Cardiac muscle cell (in vitro differentiated cells and primary cell): ENCODE measurements around the gene TNNI3K. TPM values are rescaled to one million over a fixed set of nuclear protein-coding genes. Genes with fewer than 3 reads are reported as not detected.

Source experiments
- DNase-seq, 2 donors: peaks; one replicate each; pipeline versions ENCODE4 v3.0.0 to v3.0.0-alpha.2; 2010 to 2017; ENCODE audit warnings: low read depth in 1 of 2, low spot score in 1 of 2
- H3K27ac ChIP-seq: fragments of 200-600 bp; sonication (generic); 2 replicates; pipeline ENCODE4 v1.5.1; 2016
- H3K27me3 ChIP-seq: fragments of 200-600 bp; sonication (generic); 2 replicates; pipeline ENCODE4 v1.6.0; 2016; ENCODE audit warnings: control low read depth
- H3K36me3 ChIP-seq: fragments of 200-600 bp; sonication (generic); 2 replicates; pipeline ENCODE4 v1.5.1; 2016; ENCODE audit warnings: control low read depth
- H3K4me1 ChIP-seq: fragments of 200-600 bp; sonication (generic); 2 replicates; pipeline ENCODE4 v1.8.1; 2017; ENCODE audit warnings: low read depth, mild to moderate bottlenecking, mixed run types
- H3K4me3 ChIP-seq: fragments of 200-600 bp; sonication (generic); 2 replicates; pipeline ENCODE4 v1.5.1; 2016; ENCODE audit warnings: mild to moderate bottlenecking
- H3K9me3 ChIP-seq: fragments of 200-600 bp; sonication (generic); 2 replicates; pipeline ENCODE4 v1.5.1; 2017; ENCODE audit warnings: low read depth, mild to moderate bottlenecking, control low read depth
- CTCF ChIP-seq: IDR thresholded peaks from 2 replicates; pipeline ENCODE4 v1.5.1; 2012; ENCODE audit warnings: low read depth, mild to moderate bottlenecking, low read length
- polyA plus RNA-seq: library from polyadenylated mRNA; unstranded; fragments of >200 nt; fragmentation: Nextera tagmentation; extraction: Ambion mirVana; gene quantifications from 2 replicates; pipeline ENCODE4 v1.2.1, GENCODE V29; 2016
- total RNA-seq: library from RNA; depleted of rRNA; stranded (reverse); fragments of >200 nt; gene quantifications from 2 replicates; pipeline ENCODE4 v1.2.3, GENCODE V29; 2016

Gene TNNI3K
- total and polyA plus RNA-seq, 2 experiments from 2014 or later, result 6.6 to 13.4 TPM

- no peaks in the 10 kb centered on the region for H3K27me3 ChIP-seq
- no peak for DNase-seq
- H3K4me3 ChIP-seq, result no peak overlapping the region
- no peaks in the 10 kb centered on the region for H3K9me3 ChIP-seq
- no peaks in the 10 kb centered on the region for H3K36me3 ChIP-seq
- TF ChIP-seq CTCF, result no peak
- no peaks in the 10 kb centered on the region for H3K4me1 ChIP-seq
- H3K27ac ChIP-seq, result no peak overlapping the region
Measured at GRCh38 chr1:74496669-74497068, 261.5 kb downstream of the TNNI3K start.

DNA sequence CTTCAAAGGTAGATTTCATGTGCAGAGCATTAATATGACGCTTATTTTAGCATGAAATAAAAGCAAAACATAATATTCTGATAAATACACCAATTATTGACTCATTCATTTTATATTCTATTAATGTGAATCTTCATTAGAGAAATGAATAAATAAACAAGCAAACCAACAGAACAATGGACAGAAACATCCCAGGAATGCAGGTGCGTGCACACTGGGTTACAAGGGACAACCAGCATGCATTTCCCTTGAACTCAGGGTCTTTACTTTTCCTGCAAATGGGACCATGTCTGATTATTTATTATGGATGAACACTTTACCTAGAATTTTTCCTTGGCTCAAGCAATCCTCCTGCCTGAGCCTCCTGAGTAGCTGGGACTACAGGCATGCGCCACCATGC is 263.7 kb downstream of the TNNI3K start:
- DNase-seq, result no peak
- Histone ChIP-seq H3K4me1 (no peaks in the 10 kb centered on the region), H3K4me3 (no peak overlapping the region), H3K36me3 (no peaks in the 10 kb centered on the region), H3K27ac (no peak overlapping the region), H3K27me3 (no peaks in the 10 kb centered on the region), H3K9me3 (no peaks in the 10 kb centered on the region)
- TF ChIP-seq CTCF, result no peak

- peak; percentile 57 to 83 for DNase-seq
- Histone ChIP-seq H3K4me3 (no peak overlapping the region), H3K4me1 (no peaks in the 10 kb centered on the region), H3K27ac (no peak overlapping the region), H3K27me3 (no peaks in the 10 kb centered on the region), H3K36me3 (no peaks in the 10 kb centered on the region), H3K9me3 (no peaks in the 10 kb centered on the region)
- no peak for TF ChIP-seq CTCF
Measured at GRCh38 chr1:74502432-74502831, 267.2 kb downstream of the TNNI3K start.

DNA sequence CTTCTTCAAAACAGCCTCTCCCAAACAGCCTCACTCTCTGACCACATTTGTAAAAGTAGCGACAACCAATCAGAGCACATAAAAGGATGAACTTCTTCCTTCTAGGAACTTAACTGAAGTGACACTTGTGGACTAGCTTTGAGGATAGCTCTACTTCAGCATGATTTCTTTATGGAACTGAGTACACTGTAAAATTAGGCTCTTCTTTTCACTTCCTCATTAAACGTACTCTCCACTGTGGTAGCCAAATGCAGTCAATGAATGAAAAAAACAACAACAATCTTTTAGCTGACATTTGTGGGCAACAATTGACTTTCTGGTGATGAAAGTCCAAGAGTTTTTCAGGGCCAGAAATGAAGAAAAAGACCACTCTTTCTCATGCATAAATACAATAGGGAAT is 267.7 kb downstream of the TNNI3K start:
- no peak for TF ChIP-seq CTCF
- no peaks in the 10 kb centered on the region for H3K36me3 ChIP-seq
- H3K9me3 ChIP-seq, result no peaks in the 10 kb centered on the region
- no peak for DNase-seq
- H3K4me3 ChIP-seq, result no peak overlapping the region
- no peak overlapping the region for H3K27ac ChIP-seq
- H3K4me1 ChIP-seq, result no peaks in the 10 kb centered on the region
- no peaks in the 10 kb centered on the region for H3K27me3 ChIP-seq

- Histone ChIP-seq H3K4me3 (no peak overlapping the region), H3K9me3 (no peaks in the 10 kb centered on the region), H3K27me3 (no peaks in the 10 kb centered on the region), H3K27ac (no peak overlapping the region), H3K36me3 (no peaks in the 10 kb centered on the region), H3K4me1 (no peaks in the 10 kb centered on the region)
- peak; percentile 86 for TF ChIP-seq CTCF
- peak; percentile 57 to 74 for DNase-seq
Measured at GRCh38 chr1:74504125-74504932, 269.1 kb downstream of the TNNI3K start.
